22Rv1 (cell line): Measurements from ENCODE around the gene GARIN3.

Source experiments
- H3K27ac ChIP-seq: fragments of 450-650 bp; 2 replicates; pipeline ENCODE4 v1.5.1; 2017
- CTCF ChIP-seq: fragments of 450-650 bp; IDR thresholded peaks from 2 replicates; pipeline ENCODE4 v1.5.1; 2017; ENCODE audit warnings: mild to moderate bottlenecking
- ZFX ChIP-seq: fragments of 450-650 bp; IDR thresholded peaks from 2 replicates; pipeline ENCODE4 v1.6.1; 2017; ENCODE audit warnings: antibody characterized with exemption, borderline replicate concordance

Gene GARIN3

GRCh38 chr5:157205708-157206107 is 39.6 kb upstream of the GARIN3 start:
- H3K27ac ChIP-seq = no peak overlapping the region
- TF ChIP-seq ZFX = no peak
- no peak for TF ChIP-seq CTCF

GRCh38 chr5:157204765-157205164 is 38.7 kb upstream of the GARIN3 start:
- no peak overlapping the region for H3K27ac ChIP-seq
- no peak for TF ChIP-seq ZFX
- no peak for TF ChIP-seq CTCF

DNA sequence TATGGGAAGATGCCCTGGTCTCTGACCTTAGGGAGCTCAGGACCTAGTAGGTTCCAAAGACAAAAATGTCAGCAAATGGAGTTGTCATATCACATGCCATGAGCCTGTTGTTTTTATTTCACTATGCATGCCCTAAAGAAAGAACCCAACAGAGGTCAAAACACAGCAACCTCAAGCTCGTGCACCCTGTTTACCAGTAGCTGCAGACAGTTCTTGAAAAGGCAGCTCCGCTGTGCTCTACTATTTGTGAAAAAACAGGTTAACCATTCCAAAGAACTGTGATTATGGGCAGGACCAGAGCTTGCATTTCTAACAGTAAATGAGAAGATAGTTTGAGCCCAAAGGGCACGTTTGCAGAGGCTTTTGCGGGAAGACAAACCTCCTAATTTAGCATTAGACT is 37.4 kb upstream of the GARIN3 start:
- H3K27ac ChIP-seq = no peak overlapping the region
- TF ChIP-seq CTCF = no peak
- TF ChIP-seq ZFX = no peak

DNA sequence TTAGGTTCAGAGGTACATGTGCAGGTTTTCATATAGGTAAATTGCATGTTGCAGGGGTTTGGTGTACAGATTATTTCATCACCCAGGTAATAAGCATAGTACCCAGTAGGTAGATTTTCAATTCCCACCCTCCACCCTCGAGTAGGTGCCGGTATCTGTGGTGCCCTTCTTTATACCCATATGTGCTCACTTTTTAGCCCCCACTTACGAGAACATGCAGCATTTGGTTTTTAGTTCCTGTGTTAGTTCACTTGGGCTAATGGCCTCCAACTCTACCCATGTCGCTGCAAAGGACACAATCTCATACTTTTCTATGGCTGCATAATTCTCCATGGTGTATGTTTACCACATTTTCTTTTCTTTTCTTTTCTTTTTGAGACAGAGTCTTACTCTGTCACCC is 35.8 kb upstream of the GARIN3 start:
- TF ChIP-seq CTCF = no peak
- no peak for TF ChIP-seq ZFX
- H3K27ac ChIP-seq = no peak overlapping the region

GRCh38 chr5:157198277-157198986 is 32.4 kb upstream of the GARIN3 start:
- TF ChIP-seq ZFX (no peak), CTCF (no peak)
- H3K27ac ChIP-seq = no peak overlapping the region

GRCh38 chr5:157197086-157197485 is 31.0 kb upstream of the GARIN3 start:
- TF ChIP-seq ZFX (no peak), CTCF (no peak)
- H3K27ac ChIP-seq = no peak overlapping the region

DNA sequence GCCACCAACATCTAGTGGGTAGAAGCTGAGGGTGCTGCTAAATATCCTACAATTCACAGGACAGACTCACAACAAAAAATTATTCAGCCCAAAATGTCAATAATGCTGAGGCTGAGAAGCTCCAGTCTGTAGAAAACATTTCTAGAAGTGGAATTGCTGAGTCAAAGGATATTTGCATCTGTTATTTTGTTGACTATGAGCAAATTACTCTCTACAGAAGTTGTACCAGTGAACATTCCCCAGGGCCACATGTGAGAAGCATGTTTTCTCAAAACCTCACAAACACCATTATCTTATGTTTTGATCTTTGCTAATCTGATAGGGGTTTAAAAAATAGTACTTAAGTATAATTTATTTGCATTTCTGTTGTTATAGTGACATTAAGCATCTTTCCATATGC is 30.0 kb upstream of the GARIN3 start:
- no peak for TF ChIP-seq CTCF
- TF ChIP-seq ZFX = no peak
- H3K27ac ChIP-seq = no peak overlapping the region
